ENCODE data around the gene FMNL2. TPM values are rescaled to one million over a fixed set of nuclear protein-coding genes. Genes with fewer than 3 reads are reported as not detected.

FMNL2 gene
- total and polyA plus RNA-seq, 2 of the 4 experiments (the other 2 are of a cell fraction), result 10.9 to 11.4 TPM

- H3K14ac ChIP-seq (replicated peaks; ENCODE audit: low read depth, low read length), result peak overlapping the region; percentile 13; the same call in 1 of the 2 replicates
- no peaks in the 10 kb centered on the region for H3K9me1 ChIP-seq (ENCODE audit: insufficient read depth, low read length)
- ATAC-seq (ENCODE audit: low read depth) (no peak), DNase-seq (no peak)
- TF ChIP-seq CTCF (conservative IDR thresholded peaks at IDR 0.05; ENCODE audit: low read depth, low read length) (no peak), BHLHE40 (IDR thresholded peaks at IDR 0.05; ENCODE audit: low read depth, low read length) (no peak), RCOR1 (IDR thresholded peaks at IDR 0.05; ENCODE audit: insufficient replicate concordance, low read length) (no peak), USF2 (IDR thresholded peaks at IDR 0.05; ENCODE audit: low read depth, low read length) (no peak), MAZ (IDR thresholded peaks at IDR 0.05; ENCODE audit: borderline replicate concordance, low read depth, low read length) (no peak), FOS (IDR thresholded peaks at IDR 0.05; ENCODE audit: low read depth, low read length) (no peak), RAD21 (IDR thresholded peaks at IDR 0.05; ENCODE audit: low read length) (no peak), NFE2L2 (IDR thresholded peaks at IDR 0.05; ENCODE audit: low read depth, low read length) (no peak), ELK1 (IDR thresholded peaks at IDR 0.05; ENCODE audit: borderline replicate concordance, low read depth, low read length) (no peak)
- H3K9me3 ChIP-seq (ENCODE audit: control insufficient read depth, insufficient read depth, low read length), result no peaks in the 10 kb centered on the region
- H3K27ac ChIP-seq (ENCODE audit: insufficient read depth, low read length), result no peak overlapping the region
- no peak overlapping the region for H4K8ac ChIP-seq (ENCODE audit: low read depth in 2 of 2, low read length in 2 of 2)
- dilution Hi-C loops (cut with HindIII; ENCODE audit: low sequenced_read_pairs, unreplicated experiment) (no loop called here), in situ Hi-C loops (cut with MboI; ENCODE audit: low sequenced_read_pairs) (loop anchor here (10.0 kb wide), 1 partner anchor 287 kb away; no protein-coding TSS in a partner anchor), intact Hi-C loops (cut with micrococcal nuclease) (loop anchor here (2.0 to 5.0 kb wide), 6 partner anchors 80 to 297 kb away; no protein-coding TSS in a partner anchor)
- no peak overlapping the region for H4K91ac ChIP-seq (ENCODE audit: insufficient read depth, low read depth, low read length)
- H2AK5ac ChIP-seq (ENCODE audit: low read depth, low read length), result no peak overlapping the region
- no peak overlapping the region for H3K4me3 ChIP-seq (ENCODE audit: insufficient read depth, low read depth, low read length)
- no peak overlapping the region for H3K9ac ChIP-seq (ENCODE audit: low read depth, low read length)
- H4K20me1 ChIP-seq (ENCODE audit: insufficient read depth, low read length), result peaks cover 11% of the 10 kb centered on the region
- H3K79me1 ChIP-seq (ENCODE audit: low read depth in 1 of 2, low read length in 2 of 2), result peaks cover 24 to 40% of the 10 kb centered on the region in 2 experiments
- peak overlapping the region; percentile 29; the same call in 1 of the 2 replicates for H3K23ac ChIP-seq (ENCODE audit: low read depth, low read length)
- H2BK5ac ChIP-seq (ENCODE audit: low read depth, low read length, poor library complexity, severe bottlenecking), result no peak overlapping the region
- CTCF ChIA-PET, result interaction anchor here (1.5 kb wide), 1 partner anchor 298 kb away, joined by 4 read pairs; no protein-coding TSS in a partner anchor
- no CpG with 5 or more reads among the region's 2 CpGs for WGBS, 2 experiments (ENCODE audit: extremely low coverage in 2 of 2, insufficient read length in 1 of 2)
- H3K56ac ChIP-seq (ENCODE audit: extremely low read depth, insufficient read depth, low read length), result no peak overlapping the region
- no peak overlapping the region for H2AK9ac ChIP-seq (replicated peaks; ENCODE audit: low read depth, low read length, poor library complexity)
- H3K4ac ChIP-seq (ENCODE audit: low read depth, low read length), result no peak overlapping the region
- POLR2A ChIA-PET (ENCODE audit: unreplicated experiment), result no interaction called here
- peak overlapping the region; percentile 68; the same call in 1 of the 2 replicates for H3K4me2 ChIP-seq (ENCODE audit: low read depth, low read length)
- H4K5ac ChIP-seq (ENCODE audit: low read depth, low read length), result no peak overlapping the region
- no peak overlapping the region for H2AFZ ChIP-seq (replicated peaks; ENCODE audit: low read length, poor library complexity)
- no peak overlapping the region for H3K18ac ChIP-seq (ENCODE audit: low read depth, low read length)
- no peak overlapping the region for H2BK15ac ChIP-seq (ENCODE audit: low read depth, low read length)
- no peaks in the 10 kb centered on the region for H3K27me3 ChIP-seq (ENCODE audit: control insufficient read depth, insufficient read depth, low read length)
- H3K4me1 ChIP-seq (ENCODE audit: control insufficient read depth, insufficient read depth, low read length), result peaks cover 2% of the 10 kb centered on the region; the same call in 1 of the 2 replicates
- no peaks in the 10 kb centered on the region for H3K36me3 ChIP-seq (ENCODE audit: control insufficient read depth, insufficient read depth, low read length)
- 0 out of 2 replicates have a peak overlapping the region, but pooled peaks have one; percentile 14 for H2BK20ac ChIP-seq (ENCODE audit: low read depth, low read length)
- no TSS peak for BruUV-seq (replicated peaks)
- H2BK120ac ChIP-seq (ENCODE audit: low read depth, low read length), result no peak overlapping the region
Observed at GRCh38 chr2:152337511-152337903, 2.5 kb downstream of the FMNL2 start.

Data from IMR-90 (cell line).